Heart left ventricle (tissue), 16 donors: Measurements from ENCODE around the gene CTNND2. TPM values are rescaled to one million over a fixed set of nuclear protein-coding genes. Genes with fewer than 3 reads are reported as not detected.

Experiments used
- ATAC-seq, 4 donors: fragments of 200-7000 bp; cut with Tn5 transposase; one replicate each; pipeline ENCODE4 v1.9.1; 2020 to 2022; ENCODE audit warnings: moderate library complexity in 4 of 4, mild to moderate bottlenecking in 3 of 4, moderate number of reproducible peaks in 1 of 4
- DNase-seq, 5 donors: peaks; one replicate each; pipeline ENCODE4 v3.0.0-alpha.2; 2020
- H3K27ac ChIP-seq, 12 donors: fragments of 200-600 bp; sonication (generic) in 4 of 12; one replicate each; pipeline versions ENCODE4 v1.5.0 to v1.8.0; 2016 to 2022; ENCODE audit warnings: mild to moderate bottlenecking in 2 of 12
- H3K27me3 ChIP-seq, 9 donors: fragments of 200-600 bp; sonication (generic) in 2 of 9; one replicate each; pipeline versions ENCODE4 v1.5.1 to v1.8.0; 2016 to 2022; ENCODE audit warnings: mild to moderate bottlenecking in 3 of 9
- H3K36me3 ChIP-seq, 9 donors: fragments of 200-600 bp; sonication (generic) in 2 of 9; one replicate each; pipeline versions ENCODE4 v1.5.0 to v1.8.0; 2018 to 2022; ENCODE audit warnings: mild to moderate bottlenecking in 2 of 9
- H3K4me1 ChIP-seq, 12 donors: fragments of 200-600 bp; sonication (generic) in 4 of 12; one replicate each; pipeline versions ENCODE4 v1.5.0 to v1.8.0; 2016 to 2022; ENCODE audit warnings: mild to moderate bottlenecking in 3 of 12
- H3K4me3 ChIP-seq, 12 donors: fragments of 200-600 bp; sonication (generic) in 4 of 12; one replicate each; pipeline versions ENCODE4 v1.5.0 to v1.8.0; 2017 to 2022; ENCODE audit warnings: mild to moderate bottlenecking in 9 of 12, moderate library complexity in 4 of 12
- H3K9me3 ChIP-seq, 12 donors: fragments of 200-600 bp; sonication (generic) in 4 of 12; one replicate each; pipeline versions ENCODE4 v1.5.0 to v1.8.0; 2016 to 2022; ENCODE audit warnings: mild to moderate bottlenecking in 1 of 12
- CTCF ChIP-seq, 12 donors: fragments of 200-600 bp; sonication (generic) in 4 of 12; IDR thresholded peaks; one replicate each; pipeline versions ENCODE4 v1.5.0 to v1.8.0; 2018 to 2022; ENCODE audit warnings: antibody characterized with exemption in 12 of 12, mild to moderate bottlenecking in 5 of 12
- POLR2A ChIP-seq, 2 donors: fragments of 450-650 bp; IDR thresholded peaks; one replicate each; pipeline ENCODE4 v1.6.1; 2017; ENCODE audit warnings: antibody characterized with exemption in 2 of 2, mild to moderate bottlenecking in 2 of 2, moderate library complexity in 2 of 2
- WGBS, 4 donors: extraction: QIAGEN DNeasy Blood & Tissue Kit in 2 of 4; methylation state at CpG; one replicate each; pipeline versions ENCODE4 v1.1.5 to v1.1.7; 2013 to 2018; 5-methylcytosine and 5-hydroxymethylcytosine counted together
- intact Hi-C, 10 donors: fragments of 100-400 bp; cut with DNase I; formaldehyde crosslinking; loops; one replicate each; pipeline versions ENCODE4 v1.11.1 to v1.14.2; 2022
- polyA plus RNA-seq, 2 donors: library from polyadenylated mRNA; stranded (reverse); fragments of 200-250 nt; gene quantifications; one replicate each; pipeline ENCODE4 v1.2.3, GENCODE V29; 2013
- total RNA-seq, 9 donors: library from RNA; depleted of rRNA in 2 of 9; stranded (reverse); fragments of >200 nt in 2 of 9; fragmentation: NEBNext Ultra II Directional in 3 of 9; extraction: Animal tissue kit (Norgen Biotek cat#: 25700) in 3 of 9; gene quantifications; one replicate each; pipeline versions ENCODE4 v1.1.0 to v1.2.4, GENCODE V29; 2016 to 2023
- donor health status: ischemic (EF 13 %, LVEDD 7.1; RV severe dilation, severe dysfunction).
- donor health status: healthy with polysubstance abuse.
- donor health status: DM: no; HTN: yes; CAD: no.
- donor health status: DM: no; HTN: no; CAD: no.
- donor health status: ischemic (EF 25% LVEDD 6.9; RV normal size, moderate dysfunction).
- donor health status: ischemic (EF 25% LVEDD 5.7; RV mildly dilated, moderate dysfunction).
- donor health status: healthy.
- donor health status: DM: yes; HTN: yes; CAD: no.
- donor health status: ischemic (EF 35%, LVEDD 5.7; RV mildly dilated, moderate dysfunction).
- donor health status: nonischemic (EF 11% LVEDD 7.7; RV severe dilation, severe dysfunction).
- donor health status: DM: yes; HTN: yes; CAD: no.
- donor health status: PGD.
- donor health status: ischemic (EF 29% LVEDD 5.4; RV normal size, mild dysfunction).
- donor health status: nonischemic (EF 23%, LVEDD 6.1; RV moderate dilation, normal function).

The CTNND2 gene
- total and polyA plus RNA-seq, 11 donors: 4.0 to 36.8 (median 20.2) TPM

GRCh38 chr5:11733185-11733839 lies 170.9 kb downstream of the CTNND2 start:
- no peak overlapping the region for H3K27ac ChIP-seq
- WGBS, 4 donors: 71 to 80% (median 74%) methylated on average over 2 of the region's 2 CpGs
- ATAC-seq (no peak), DNase-seq (no peak)
- no peak overlapping the region for H3K4me3 ChIP-seq
- TF ChIP-seq CTCF (IDR thresholded peaks at IDR 0.05) (no peak), POLR2A (IDR thresholded peaks at IDR 0.05) (no peak)
- no peaks in the 10 kb centered on the region for H3K4me1 ChIP-seq
- no peaks in the 10 kb centered on the region for H3K27me3 ChIP-seq
- H3K9me3 ChIP-seq: no peaks in the 10 kb centered on the region
- no peaks in the 10 kb centered on the region for H3K36me3 ChIP-seq
- intact Hi-C loops: no loop called here

GRCh38 chr5:11724940-11725339 lies 179.3 kb downstream of the CTNND2 start:
- 59 to 85% (median 72%) methylated on average over 3 of the region's 3 CpGs for WGBS, 4 donors
- H3K27me3 ChIP-seq: no peaks in the 10 kb centered on the region
- no peaks in the 10 kb centered on the region for H3K36me3 ChIP-seq
- intact Hi-C loops: loop anchor here in 3 of 10 donors (10.0 kb wide), 2 partner anchors 460 to 1030 kb away; no protein-coding TSS in a partner anchor
- TF ChIP-seq POLR2A (IDR thresholded peaks at IDR 0.05) (no peak), CTCF (IDR thresholded peaks at IDR 0.05) (no peak)
- H3K4me1 ChIP-seq: no peaks in the 10 kb centered on the region
- no peak overlapping the region for H3K27ac ChIP-seq
- no peak overlapping the region for H3K4me3 ChIP-seq
- H3K9me3 ChIP-seq: no peaks in the 10 kb centered on the region
- DNase-seq (no peak), ATAC-seq (no peak)

- H3K4me3 ChIP-seq: no peak overlapping the region
- peak in 2 of 4 donors; percentile 68 to 80 for ATAC-seq
- H3K27me3 ChIP-seq: no peaks in the 10 kb centered on the region
- H3K4me1 ChIP-seq: no peaks in the 10 kb centered on the region
- no peaks in the 10 kb centered on the region for H3K36me3 ChIP-seq
- intact Hi-C loops: loop anchor here in 3 of 10 donors (10.0 kb wide), 2 partner anchors 455 to 1025 kb away; no protein-coding TSS in a partner anchor
- DNase-seq: peak in 4 of 5 donors; percentile 15 to 62 (median 42)
- H3K27ac ChIP-seq: no peak overlapping the region
- H3K9me3 ChIP-seq: no peaks in the 10 kb centered on the region
- WGBS, 4 donors: 25 to 31% (median 30%) methylated on average over 5 of the region's 5 CpGs
- peak in 11 of 12 donors; percentile 14 to 51 (median 38) for TF ChIP-seq CTCF (IDR thresholded peaks at IDR 0.05)
- TF ChIP-seq POLR2A (IDR thresholded peaks at IDR 0.05): no peak
Measured at GRCh38 chr5:11719888-11720481, 184.3 kb downstream of the CTNND2 start.

GRCh38 chr5:11715461-11716196 lies 188.6 kb downstream of the CTNND2 start:
- H3K4me1 ChIP-seq: no peaks in the 10 kb centered on the region
- no peaks in the 10 kb centered on the region for H3K27me3 ChIP-seq
- H3K9me3 ChIP-seq: no peaks in the 10 kb centered on the region
- H3K27ac ChIP-seq: no peak overlapping the region
- TF ChIP-seq CTCF (IDR thresholded peaks at IDR 0.05): no peak
- TF ChIP-seq POLR2A (IDR thresholded peaks at IDR 0.05): no peak
- H3K4me3 ChIP-seq: no peak overlapping the region
- intact Hi-C loops: no loop called here
- WGBS, 4 donors: 88 to 91% (median 90%) methylated on average over 6 of the region's 6 CpGs
- DNase-seq (no peak), ATAC-seq (no peak)
- H3K36me3 ChIP-seq: no peaks in the 10 kb centered on the region
